Gastrocnemius medialis (tissue), 4 donors: ENCODE results near the gene TEKT5.

ENCODE experiments used
- CTCF ChIP-seq, 5 experiments: fragments of 450-650 bp in 3 of 5; fragments of 200-600 bp in 2 of 5; sonication (generic) in 2 of 5; IDR thresholded peaks in 4 of 5; conservative IDR thresholded peaks in 1 of 5; 1 replicate in 4 of 5; 2 replicates in 1 of 5; pipeline ENCODE4 v1.5.1; 2016 to 2019; ENCODE audit warnings: antibody characterized with exemption in 5 of 5, mild to moderate bottlenecking in 3 of 5, moderate library complexity in 3 of 5
- POLR2A ChIP-seq, 2 donors: fragments of 450-650 bp; IDR thresholded peaks; one replicate each; pipeline ENCODE4 v1.6.1; 2017; ENCODE audit warnings: antibody characterized with exemption in 2 of 2, mild to moderate bottlenecking in 2 of 2, moderate library complexity in 2 of 2

DNA sequence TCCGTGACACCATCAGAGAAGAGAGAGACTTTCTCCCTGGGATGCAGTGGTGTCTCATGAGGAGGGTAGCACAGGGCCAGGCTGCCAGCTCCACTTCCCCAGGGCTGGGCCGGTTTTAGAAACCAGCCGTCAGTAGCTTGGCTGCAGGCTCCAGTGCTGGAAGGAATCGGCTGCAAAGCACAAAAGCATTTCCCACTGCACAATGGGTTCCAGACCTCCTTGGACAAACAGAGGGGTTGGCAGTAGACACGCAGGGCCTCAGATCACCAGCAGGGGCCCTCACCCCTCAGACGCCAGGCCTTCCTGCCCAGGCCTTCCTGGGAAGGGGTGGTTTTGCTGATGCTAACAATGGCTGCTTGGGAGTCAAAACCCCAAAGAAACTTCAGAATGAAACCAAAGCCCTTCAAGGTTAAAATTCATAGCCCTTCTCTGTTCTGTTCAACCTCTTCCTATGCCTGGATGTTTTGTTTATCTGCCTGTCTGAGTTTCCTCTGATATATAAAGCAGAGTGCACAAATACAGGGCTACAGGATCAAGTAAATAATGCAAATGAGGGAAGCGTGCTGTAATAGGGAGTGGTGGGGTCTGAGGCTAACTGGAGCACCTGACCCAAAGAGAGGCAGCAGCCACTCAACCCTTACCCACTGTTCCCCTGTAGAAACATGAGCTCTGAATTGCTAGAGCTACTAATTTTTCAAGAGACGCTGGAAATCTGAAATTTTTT, 26.2 kb downstream of the TEKT5 start:
- TF ChIP-seq CTCF (IDR thresholded peaks at IDR 0.05 in 4 of 5, conservative IDR thresholded peaks at IDR 0.05 in 1 of 5): peak in 2 of 5 experiments; percentile 31 to 38
- no peak for TF ChIP-seq POLR2A (IDR thresholded peaks at IDR 0.05)
